Suprapubic skin (tissue), 4 donors: ENCODE measurements around the gene ULBP2. TPM values are rescaled to one million over a fixed set of nuclear protein-coding genes. Genes with fewer than 3 reads are reported as not detected.
"Not testable (repeated sequence)": the region's sequence is repeated elsewhere in the genome, so short reads cannot be mapped to it uniquely, and the experiment has no call there.

Source experiments
- DNase-seq, 2 donors: peaks; one replicate each; pipeline ENCODE4 v3.0.0-alpha.2; 2019; ENCODE audit warnings: low spot score in 2 of 2
- H3K27ac ChIP-seq: fragments of 200-600 bp; sonication (generic); one replicate; pipeline ENCODE4 v1.5.1; 2019
- H3K27me3 ChIP-seq: fragments of 200-600 bp; sonication (generic); one replicate; pipeline ENCODE4 v1.5.1; 2019
- H3K36me3 ChIP-seq: fragments of 200-600 bp; sonication (generic); one replicate; pipeline ENCODE4 v1.5.1; 2019
- H3K4me1 ChIP-seq: fragments of 200-600 bp; sonication (generic); one replicate; pipeline ENCODE4 v1.5.1; 2019
- H3K4me3 ChIP-seq: fragments of 200-600 bp; sonication (generic); one replicate; pipeline ENCODE4 v1.5.1; 2019; ENCODE audit warnings: mild to moderate bottlenecking
- H3K9me3 ChIP-seq: fragments of 200-600 bp; sonication (generic); one replicate; pipeline ENCODE4 v1.5.1; 2019
- EP300 ChIP-seq: sonication (generic); formaldehyde crosslinking; IDR thresholded peaks from one replicate; pipeline ENCODE4 v1.6.1; 2017; ENCODE audit warnings: antibody characterized with exemption
- POLR2A ChIP-seq, 2 donors: fragments of 450-650 bp; IDR thresholded peaks; one replicate each; pipeline ENCODE4 v1.6.1; 2017; ENCODE audit warnings: antibody characterized with exemption in 2 of 2, mild to moderate bottlenecking in 2 of 2, moderate library complexity in 2 of 2
- POLR2AphosphoS5 ChIP-seq, 3 donors: sonication (generic); formaldehyde crosslinking; IDR thresholded peaks; one replicate each; pipeline ENCODE4 v1.6.1; 2017; ENCODE audit warnings: antibody characterized with exemption in 3 of 3
- WGBS: methylation state at CpG from one replicate; pipeline ENCODE4 v1.1.5; 2018; 5-methylcytosine and 5-hydroxymethylcytosine counted together
- total RNA-seq, 4 donors: library from RNA; depleted of rRNA; stranded (reverse); fragments of >200 nt; gene quantifications; one replicate each; pipeline ENCODE4 v1.1.0, GENCODE V29; 2016
- TF ChIP-seq, protein P1 (sequence below), 2 donors: fragments of 200-600 bp in 1 of 2; fragments of 450-650 bp in 1 of 2; sonication (generic) in 1 of 2; IDR thresholded peaks; one replicate each; pipeline ENCODE4 v1.5.1; 2016 to 2019; ENCODE audit warnings: antibody characterized with exemption in 2 of 2, mild to moderate bottlenecking in 1 of 2, moderate library complexity in 1 of 2

The ULBP2 gene
- total RNA-seq, 4 donors from 2014 or later = 0.76 to 0.95 TPM; not detected in 2

DNA sequence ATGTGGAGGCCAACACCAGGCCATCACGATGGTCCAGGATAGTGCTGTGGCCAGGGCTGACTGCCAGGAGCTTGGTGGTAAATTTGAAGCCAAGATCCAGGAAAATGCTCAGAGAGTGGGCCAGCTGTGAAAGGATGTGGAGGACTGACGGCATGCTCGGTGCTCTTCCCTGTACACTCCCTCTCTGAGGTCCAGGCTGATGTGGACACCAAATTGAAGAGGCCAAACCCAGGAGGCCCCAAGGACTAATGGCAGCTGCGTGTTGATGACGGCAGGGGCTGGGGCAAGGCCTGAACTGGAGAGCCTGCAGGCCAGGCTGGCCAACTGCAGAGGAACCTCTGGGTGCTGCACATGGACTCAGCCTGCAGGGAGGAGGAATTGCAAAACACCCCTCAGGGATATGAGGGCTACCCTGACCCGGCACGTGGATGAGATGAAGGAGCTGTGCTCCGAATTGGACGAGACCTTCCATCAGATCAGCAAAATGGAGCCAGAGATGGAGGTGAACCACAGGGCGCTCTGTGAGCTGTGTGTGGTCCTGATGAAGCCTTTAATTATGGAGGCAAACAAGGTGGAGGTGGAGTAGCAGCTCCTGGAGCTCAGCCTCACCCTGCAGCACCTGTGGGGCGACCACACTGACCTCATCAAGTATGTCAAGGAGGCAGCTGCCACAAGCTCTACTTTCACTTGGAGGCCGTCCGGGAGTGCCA is 37.0 kb upstream of the ULBP2 start:
- Histone ChIP-seq H3K4me3 (no peak overlapping the region), H3K27me3 (no peaks in the 10 kb centered on the region), H3K9me3 (no peaks in the 10 kb centered on the region), H3K4me1 (peaks cover 22% of the 10 kb centered on the region), H3K27ac (no peak overlapping the region), H3K36me3 (no peaks in the 10 kb centered on the region)
- TF ChIP-seq, protein P1, sequence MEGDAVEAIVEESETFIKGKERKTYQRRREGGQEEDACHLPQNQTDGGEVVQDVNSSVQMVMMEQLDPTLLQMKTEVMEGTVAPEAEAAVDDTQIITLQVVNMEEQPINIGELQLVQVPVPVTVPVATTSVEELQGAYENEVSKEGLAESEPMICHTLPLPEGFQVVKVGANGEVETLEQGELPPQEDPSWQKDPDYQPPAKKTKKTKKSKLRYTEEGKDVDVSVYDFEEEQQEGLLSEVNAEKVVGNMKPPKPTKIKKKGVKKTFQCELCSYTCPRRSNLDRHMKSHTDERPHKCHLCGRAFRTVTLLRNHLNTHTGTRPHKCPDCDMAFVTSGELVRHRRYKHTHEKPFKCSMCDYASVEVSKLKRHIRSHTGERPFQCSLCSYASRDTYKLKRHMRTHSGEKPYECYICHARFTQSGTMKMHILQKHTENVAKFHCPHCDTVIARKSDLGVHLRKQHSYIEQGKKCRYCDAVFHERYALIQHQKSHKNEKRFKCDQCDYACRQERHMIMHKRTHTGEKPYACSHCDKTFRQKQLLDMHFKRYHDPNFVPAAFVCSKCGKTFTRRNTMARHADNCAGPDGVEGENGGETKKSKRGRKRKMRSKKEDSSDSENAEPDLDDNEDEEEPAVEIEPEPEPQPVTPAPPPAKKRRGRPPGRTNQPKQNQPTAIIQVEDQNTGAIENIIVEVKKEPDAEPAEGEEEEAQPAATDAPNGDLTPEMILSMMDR (IDR thresholded peaks at IDR 0.05) = no peak
- TF ChIP-seq EP300 = no peak
- no peak for TF ChIP-seq POLR2A (IDR thresholded peaks at IDR 0.05)
- TF ChIP-seq POLR2AphosphoS5 (IDR thresholded peaks at IDR 0.05) = no peak
- DNase-seq = peak in 1 of 2 donors; percentile 34
- 81% methylated on average over 13 of the region's 13 CpGs for WGBS

DNA sequence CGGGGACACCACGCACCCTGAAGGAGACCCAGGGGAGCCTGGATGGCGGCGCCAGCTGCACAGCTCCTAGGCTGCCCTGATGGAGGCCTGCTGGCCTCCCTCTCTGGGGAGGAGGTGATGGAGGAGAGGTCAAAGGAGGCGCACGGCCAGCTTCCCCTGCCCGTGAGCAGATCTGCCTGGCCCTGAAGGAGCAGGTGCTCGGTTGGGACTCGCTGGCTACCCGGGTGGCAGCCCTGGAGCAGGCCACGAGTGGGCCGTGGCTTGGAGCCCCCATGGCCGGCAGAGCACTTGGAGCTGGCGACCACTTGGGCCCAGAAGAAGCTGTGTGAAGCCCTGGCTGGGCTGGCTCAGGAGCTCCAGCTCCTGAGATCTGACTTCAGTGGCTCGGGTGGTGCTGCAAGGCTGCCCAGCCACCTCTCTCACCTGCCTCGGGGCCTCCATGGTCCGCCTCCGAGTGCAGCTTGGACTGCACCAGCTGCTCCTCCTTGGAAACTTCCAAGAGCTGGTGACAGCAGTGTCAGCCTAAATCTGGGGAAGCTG is 36.4 kb upstream of the ULBP2 start:
- TF ChIP-seq POLR2AphosphoS5 (IDR thresholded peaks at IDR 0.05) = no peak
- no peak for TF ChIP-seq POLR2A (IDR thresholded peaks at IDR 0.05)
- TF ChIP-seq, protein P1 (IDR thresholded peaks at IDR 0.05) = no peak
- no peak for TF ChIP-seq EP300
- Histone ChIP-seq H3K27ac (no peak overlapping the region), H3K4me3 (no peak overlapping the region), H3K27me3 (no peaks in the 10 kb centered on the region), H3K9me3 (no peaks in the 10 kb centered on the region), H3K36me3 (no peaks in the 10 kb centered on the region), H3K4me1 (peaks cover 15% of the 10 kb centered on the region)
- 96% methylated on average over 9 of the region's 18 CpGs for WGBS
- DNase-seq = peak in 1 of 2 donors; percentile 56

DNA sequence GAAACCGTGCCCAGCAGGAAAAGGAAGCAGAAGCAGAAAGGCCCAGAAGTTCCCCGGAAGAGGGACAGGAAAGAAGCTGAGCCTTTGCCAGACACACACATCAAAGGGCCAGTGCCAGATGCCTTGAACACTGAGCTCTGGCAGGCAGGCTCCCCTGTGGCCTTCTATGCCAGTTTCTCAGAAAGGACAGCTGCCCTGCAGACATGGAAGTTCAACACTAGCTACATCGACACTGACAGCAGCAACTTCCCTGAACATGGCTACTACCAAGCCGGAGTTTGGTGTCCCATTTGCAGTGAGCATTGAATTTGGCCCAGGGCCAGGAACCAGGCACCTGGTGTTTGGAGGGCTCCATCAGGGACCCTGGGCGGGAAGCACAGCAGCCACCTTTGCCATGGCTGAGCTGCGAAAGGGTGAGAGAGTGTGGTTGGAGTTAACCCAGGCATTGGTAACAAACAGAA is 35.9 kb upstream of the ULBP2 start:
- H3K4me1 ChIP-seq = peaks cover 10% of the 10 kb centered on the region
- no peak overlapping the region for H3K27ac ChIP-seq
- no CpG with 5 or more reads among the region's 6 CpGs for WGBS
- DNase-seq = peak in 1 of 2 donors; percentile 60
- TF ChIP-seq, protein P1 (IDR thresholded peaks at IDR 0.05) = no peak
- TF ChIP-seq EP300 (no peak), POLR2AphosphoS5 (IDR thresholded peaks at IDR 0.05) (no peak), POLR2A (IDR thresholded peaks at IDR 0.05) (no peak)
- H3K27me3 ChIP-seq = no peaks in the 10 kb centered on the region
- no peaks in the 10 kb centered on the region for H3K9me3 ChIP-seq
- H3K36me3 ChIP-seq = no peaks in the 10 kb centered on the region
- H3K4me3 ChIP-seq = no peak overlapping the region

DNA sequence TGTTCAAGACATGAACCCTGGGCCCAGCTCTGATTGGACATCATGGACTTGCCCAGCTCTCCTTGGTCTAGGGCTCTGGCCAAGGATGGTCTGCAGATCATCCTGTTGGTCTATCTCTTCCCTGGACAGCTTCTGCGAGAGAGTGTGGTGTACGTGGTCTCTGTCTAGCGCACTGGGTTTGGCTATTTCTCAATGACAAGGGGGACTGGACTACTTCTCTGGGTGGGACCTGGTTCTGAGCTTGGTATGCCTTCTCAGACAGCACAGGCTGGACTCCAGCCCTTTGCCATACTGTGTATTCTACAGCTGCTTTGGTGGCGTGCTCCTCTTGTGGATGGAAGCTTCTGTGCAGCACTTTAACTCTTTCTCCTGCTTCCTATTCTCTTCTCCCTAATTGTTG is 35.4 kb upstream of the ULBP2 start:
- Histone ChIP-seq H3K27ac (no peak overlapping the region), H3K27me3 (no peaks in the 10 kb centered on the region), H3K4me1 (peaks cover 6% of the 10 kb centered on the region), H3K4me3 (no peak overlapping the region), H3K9me3 (no peaks in the 10 kb centered on the region), H3K36me3 (no peaks in the 10 kb centered on the region)
- no peak for DNase-seq
- 86% methylated on average over 2 of the region's 4 CpGs for WGBS
- no peak for TF ChIP-seq POLR2AphosphoS5 (IDR thresholded peaks at IDR 0.05)

DNA sequence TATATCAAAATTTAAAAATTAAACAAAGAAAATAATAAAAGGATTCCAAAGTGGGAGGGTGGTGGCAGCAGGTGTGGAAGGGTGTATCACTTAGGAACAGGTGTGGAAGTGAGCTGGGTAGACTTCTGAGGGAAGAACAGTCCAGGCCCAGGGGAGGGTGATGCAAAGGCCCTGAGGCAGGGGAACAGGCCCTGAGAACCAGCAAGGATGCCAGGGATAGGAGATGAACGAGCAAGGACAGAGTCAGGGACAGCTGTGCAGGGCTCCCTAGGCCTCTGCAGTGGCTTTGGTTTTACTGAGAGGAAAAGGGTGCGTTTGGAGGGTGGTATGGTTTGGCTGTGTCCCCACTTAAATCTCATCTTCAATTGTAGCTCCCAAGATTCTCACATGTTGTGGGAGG is 34.5 kb upstream of the ULBP2 start:
- no peak for TF ChIP-seq EP300
- TF ChIP-seq, protein P1 (IDR thresholded peaks at IDR 0.05) = no peak
- TF ChIP-seq POLR2AphosphoS5 (IDR thresholded peaks at IDR 0.05) = no peak
- TF ChIP-seq POLR2A (IDR thresholded peaks at IDR 0.05) = no peak
- Histone ChIP-seq H3K36me3 (no peaks in the 10 kb centered on the region), H3K9me3 (no peaks in the 10 kb centered on the region), H3K27me3 (no peaks in the 10 kb centered on the region), H3K27ac (no peak overlapping the region), H3K4me1 (peaks cover 4% of the 10 kb centered on the region), H3K4me3 (no peak overlapping the region)
- 79% methylated on average over 2 of the region's 2 CpGs for WGBS
- peak in 1 of 2 donors; percentile 26 for DNase-seq

DNA sequence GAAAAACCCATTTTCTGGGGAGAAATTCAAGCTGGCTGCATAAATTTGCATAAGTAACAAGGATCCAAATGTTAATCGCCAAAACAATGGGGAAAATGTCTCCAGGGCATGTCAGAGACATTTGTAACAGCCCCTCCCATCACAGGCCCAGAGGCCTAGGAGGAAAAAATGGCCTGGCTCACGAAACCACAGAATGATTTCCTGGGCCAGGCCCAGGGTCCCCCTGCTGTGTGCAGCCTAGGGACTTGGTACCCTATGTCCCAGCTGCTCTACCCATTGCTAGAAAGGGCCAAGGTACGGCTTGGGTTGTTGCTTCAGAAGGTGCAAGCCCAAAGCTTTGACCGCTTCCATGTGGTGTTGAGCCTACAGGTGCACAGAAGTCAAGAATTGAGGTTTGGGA is 33.3 kb upstream of the ULBP2 start:
- not testable (repeated sequence) for H3K27ac ChIP-seq, H3K36me3 ChIP-seq, H3K27me3 ChIP-seq, H3K4me1 ChIP-seq, H3K4me3 ChIP-seq, H3K9me3 ChIP-seq
- 88% methylated on average over 4 of the region's 4 CpGs for WGBS
- DNase-seq = peak in 1 of 2 donors; percentile 20
